ENCODE measurements around the gene SEC14L1. TPM values are rescaled to one million over a fixed set of nuclear protein-coding genes. Genes with fewer than 3 reads are reported as not detected.

Gene SEC14L1
- total RNA-seq, 1 experiment from 2014 or later: 50.6 TPM

DNA sequence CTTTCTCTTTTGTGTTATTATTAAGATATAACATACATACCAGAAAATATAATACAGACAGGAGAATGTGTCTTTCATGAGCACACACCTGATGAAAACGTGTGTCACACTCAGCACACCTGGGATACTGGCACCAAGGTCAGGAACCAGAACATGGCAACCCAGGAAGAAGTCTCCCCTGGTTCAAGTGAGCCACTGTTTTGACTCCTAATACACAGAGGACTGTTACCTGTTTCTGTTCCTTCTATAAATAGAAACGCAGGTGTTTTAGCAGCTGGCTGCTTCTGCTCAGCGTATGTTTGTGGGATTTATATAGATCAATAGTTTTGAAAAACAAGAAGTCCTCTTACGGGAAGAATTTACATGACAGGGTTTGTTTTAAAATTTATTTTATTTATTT is 3.5 kb downstream of the SEC14L1 start:
- no peaks in the 10 kb centered on the region for H3K27me3 Mint-ChIP-seq (ENCODE audit: unreplicated experiment)
- CTCF ChIA-PET: no interaction called here
- no peaks in the 10 kb centered on the region for H3K9me3 Mint-ChIP-seq (ENCODE audit: low read depth, unreplicated experiment)
- intact Hi-C loops (cut with micrococcal nuclease; ENCODE audit: unreplicated experiment): loop anchor here (10.0 kb wide), 1 partner anchor 49 kb away; no protein-coding TSS in a partner anchor
- H3K36me3 Mint-ChIP-seq (ENCODE audit: insufficient read depth, unreplicated experiment): peaks cover 51% of the 10 kb centered on the region
- TF ChIP-seq, protein P1, sequence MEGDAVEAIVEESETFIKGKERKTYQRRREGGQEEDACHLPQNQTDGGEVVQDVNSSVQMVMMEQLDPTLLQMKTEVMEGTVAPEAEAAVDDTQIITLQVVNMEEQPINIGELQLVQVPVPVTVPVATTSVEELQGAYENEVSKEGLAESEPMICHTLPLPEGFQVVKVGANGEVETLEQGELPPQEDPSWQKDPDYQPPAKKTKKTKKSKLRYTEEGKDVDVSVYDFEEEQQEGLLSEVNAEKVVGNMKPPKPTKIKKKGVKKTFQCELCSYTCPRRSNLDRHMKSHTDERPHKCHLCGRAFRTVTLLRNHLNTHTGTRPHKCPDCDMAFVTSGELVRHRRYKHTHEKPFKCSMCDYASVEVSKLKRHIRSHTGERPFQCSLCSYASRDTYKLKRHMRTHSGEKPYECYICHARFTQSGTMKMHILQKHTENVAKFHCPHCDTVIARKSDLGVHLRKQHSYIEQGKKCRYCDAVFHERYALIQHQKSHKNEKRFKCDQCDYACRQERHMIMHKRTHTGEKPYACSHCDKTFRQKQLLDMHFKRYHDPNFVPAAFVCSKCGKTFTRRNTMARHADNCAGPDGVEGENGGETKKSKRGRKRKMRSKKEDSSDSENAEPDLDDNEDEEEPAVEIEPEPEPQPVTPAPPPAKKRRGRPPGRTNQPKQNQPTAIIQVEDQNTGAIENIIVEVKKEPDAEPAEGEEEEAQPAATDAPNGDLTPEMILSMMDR (IDR thresholded peaks at IDR 0.05; ENCODE audit: unreplicated experiment): no peak
- BruUV-seq (replicated peaks): no TSS peak
- peaks cover 43% of the 10 kb centered on the region for H3K4me1 Mint-ChIP-seq (ENCODE audit: low read depth, unreplicated experiment)
- DNase-seq: no peak
- H3K27ac Mint-ChIP-seq (ENCODE audit: unreplicated experiment): no peak overlapping the region
- no peak overlapping the region for H3K4me3 Mint-ChIP-seq (ENCODE audit: low read depth, unreplicated experiment)

- peak overlapping the region; percentile 85 for H3K27ac Mint-ChIP-seq (ENCODE audit: unreplicated experiment)
- H3K27me3 Mint-ChIP-seq (ENCODE audit: unreplicated experiment): no peaks in the 10 kb centered on the region
- peaks cover 43% of the 10 kb centered on the region for H3K36me3 Mint-ChIP-seq (ENCODE audit: insufficient read depth, unreplicated experiment)
- no TSS peak for BruUV-seq (replicated peaks)
- no peak for DNase-seq
- H3K4me1 Mint-ChIP-seq (ENCODE audit: low read depth, unreplicated experiment): peaks cover 43% of the 10 kb centered on the region
- H3K4me3 Mint-ChIP-seq (ENCODE audit: low read depth, unreplicated experiment): peak overlapping the region; percentile 57
- CTCF ChIA-PET: interaction anchor here (1.2 to 1.6 kb wide), 3 partner anchors 20 to 57 kb away, joined by 3 to 8 read pairs (median 3); no protein-coding TSS in a partner anchor
- TF ChIP-seq, protein P1 (IDR thresholded peaks at IDR 0.05; ENCODE audit: unreplicated experiment): no peak
- intact Hi-C loops (cut with micrococcal nuclease; ENCODE audit: unreplicated experiment): loop anchor here (10.0 kb wide), 1 partner anchor 50 kb away; no protein-coding TSS in a partner anchor
- H3K9me3 Mint-ChIP-seq (ENCODE audit: low read depth, unreplicated experiment): no peaks in the 10 kb centered on the region
These were observed 4.4 kb downstream of the SEC14L1 start for GRCh38 chr17:77145224-77145611.

- DNase-seq: peak; percentile 60
- TF ChIP-seq, protein P1 (IDR thresholded peaks at IDR 0.05; ENCODE audit: unreplicated experiment): no peak
- H3K27ac Mint-ChIP-seq (ENCODE audit: unreplicated experiment): peak overlapping the region; percentile 85
These were observed 5.0 kb downstream of the SEC14L1 start for GRCh38 chr17:77145612-77146245.

DNA sequence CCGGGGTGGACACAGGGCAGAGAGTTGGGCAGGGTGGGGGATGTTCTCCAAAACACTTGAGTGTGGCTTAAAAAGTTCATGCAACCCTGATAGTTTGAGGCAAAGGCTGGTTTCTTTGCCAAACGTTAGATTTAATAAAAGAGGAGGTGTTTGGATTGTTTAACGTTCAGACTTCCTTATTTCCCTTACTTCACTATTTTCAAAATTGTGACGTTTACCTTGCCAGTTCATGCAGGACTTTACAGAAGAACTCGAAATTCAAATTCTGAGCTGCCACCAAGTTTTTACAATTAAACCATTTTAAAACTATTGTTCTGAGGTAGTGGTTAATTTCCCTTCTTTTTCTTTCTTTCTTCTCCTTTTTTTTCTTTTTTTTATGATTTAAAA is 5.5 kb downstream of the SEC14L1 start:
- Mint-ChIP-seq H3K9me3 (ENCODE audit: low read depth, unreplicated experiment) (no peaks in the 10 kb centered on the region), H3K27ac (ENCODE audit: unreplicated experiment) (no peak overlapping the region), H3K4me3 (ENCODE audit: low read depth, unreplicated experiment) (peak overlapping the region; percentile 57), H3K36me3 (ENCODE audit: insufficient read depth, unreplicated experiment) (peaks cover 36% of the 10 kb centered on the region), H3K27me3 (ENCODE audit: unreplicated experiment) (no peaks in the 10 kb centered on the region), H3K4me1 (ENCODE audit: low read depth, unreplicated experiment) (peaks cover 43% of the 10 kb centered on the region)
- CTCF ChIA-PET: interaction anchor here (1.1 to 1.6 kb wide), 4 partner anchors 21 to 58 kb away, joined by 3 to 8 read pairs (median 4); no protein-coding TSS in a partner anchor
- no TSS peak for BruUV-seq (replicated peaks)
- intact Hi-C loops (cut with micrococcal nuclease; ENCODE audit: unreplicated experiment): loop anchor here (10.0 kb wide), 1 partner anchor 51 kb away; no protein-coding TSS in a partner anchor
- TF ChIP-seq, protein P1 (IDR thresholded peaks at IDR 0.05; ENCODE audit: unreplicated experiment): no peak
- DNase-seq: no peak

More at GRCh38 chr17:77145612-77146245, 5.0 kb downstream of the SEC14L1 start:
- CTCF ChIA-PET: interaction anchor here (1.1 to 1.6 kb wide), 4 partner anchors 20 to 57 kb away, joined by 3 to 8 read pairs (median 4); no protein-coding TSS in a partner anchor
- Mint-ChIP-seq H3K9me3 (ENCODE audit: low read depth, unreplicated experiment) (no peaks in the 10 kb centered on the region), H3K36me3 (ENCODE audit: insufficient read depth, unreplicated experiment) (peaks cover 38% of the 10 kb centered on the region), H3K4me3 (ENCODE audit: low read depth, unreplicated experiment) (peak overlapping the region; percentile 57), H3K4me1 (ENCODE audit: low read depth, unreplicated experiment) (peaks cover 43% of the 10 kb centered on the region), H3K27me3 (ENCODE audit: unreplicated experiment) (no peaks in the 10 kb centered on the region)
- no TSS peak for BruUV-seq (replicated peaks)
- intact Hi-C loops (cut with micrococcal nuclease; ENCODE audit: unreplicated experiment): loop anchor here (10.0 kb wide), 1 partner anchor 51 kb away; no protein-coding TSS in a partner anchor
